H1 (cell line): ENCODE data around the gene PLCB1.

Source experiments
- CEBPB ChIP-seq: IDR thresholded peaks from 2 replicates; pipeline ENCODE4 v1.6.1; 2012; ENCODE audit warnings: low read depth, low read length
- CTCF ChIP-seq, 3 experiments: IDR thresholded peaks; 1 replicate in 2 of 3; 2 replicates in 1 of 3; pipeline versions ENCODE4 v1.5.1 to v1.6.1; 2011; ENCODE audit warnings: low read length in 3 of 3, mild to moderate bottlenecking in 3 of 3, inconsistent platforms in 2 of 3, low read depth in 1 of 3, moderate library complexity in 1 of 3; ENCODE audit not compliant: insufficient read depth in 1 of 3; ENCODE audit errors: control extremely low read depth in 1 of 3
- EGR1 ChIP-seq: IDR thresholded peaks from 2 replicates; pipeline ENCODE4 v1.6.1; 2011; ENCODE audit warnings: low read depth, low read length, borderline replicate concordance
- EP300 ChIP-seq, 2 experiments: IDR thresholded peaks; 1 replicate in 1 of 2; 2 replicates in 1 of 2; pipeline ENCODE4 v1.6.1; 2011 to 2012; ENCODE audit warnings: low read depth in 2 of 2, low read length in 2 of 2, mild to moderate bottlenecking in 2 of 2, borderline replicate concordance in 1 of 2, inconsistent platforms in 1 of 2, moderate library complexity in 1 of 2
- JUND ChIP-seq: IDR thresholded peaks from 2 replicates; pipeline ENCODE4 v1.6.1; 2011; ENCODE audit warnings: mild to moderate bottlenecking, improper control_type of control experiment, low read length
- POLR2A ChIP-seq, 2 experiments: IDR thresholded peaks; 1 replicate in 1 of 2; 2 replicates in 1 of 2; pipeline ENCODE4 v1.6.1; 2011; ENCODE audit warnings: low read depth in 2 of 2, low read length in 2 of 2, mild to moderate bottlenecking in 2 of 2; ENCODE audit errors: control extremely low read depth in 1 of 2
- SP1 ChIP-seq: IDR thresholded peaks from 2 replicates; pipeline ENCODE4 v1.6.1; 2011; ENCODE audit warnings: low read depth, low read length
- TBP ChIP-seq: IDR thresholded peaks from 2 replicates; pipeline ENCODE4 v1.6.1; 2011; ENCODE audit warnings: low read depth, low read length, improper control_type of control experiment

- TF ChIP-seq TBP (no peak), CTCF (IDR thresholded peaks at IDR 0.05; ENCODE audit: control extremely low read depth in 1 of 3, insufficient read depth in 1 of 3, low read depth in 1 of 3, low read length in 3 of 3) (no peak), CEBPB (no peak), POLR2A (IDR thresholded peaks at IDR 0.05; ENCODE audit: control extremely low read depth in 1 of 2, low read depth in 2 of 2, low read length in 2 of 2) (no peak), JUND (no peak), SP1 (no peak), EP300 (IDR thresholded peaks at IDR 0.05; ENCODE audit: borderline replicate concordance in 1 of 2, low read depth in 2 of 2, low read length in 2 of 2) (no peak), EGR1 (no peak)
These were observed 18.5 kb downstream of the PLCB1 start for GRCh38 chr20:8150591-8150990.
